HG02759 (cell line): ENCODE data around the gene CPA3.
A peak's percentile ranks its signal among the peaks of the same experiment; 100 is the strongest.

Experiments used
- ATAC-seq: cut with Tn5 transposase; IDR thresholded peaks from one replicate; pipeline ENCODE4 v1.9.1; 2021; ENCODE audit warnings: mild to moderate bottlenecking, moderate library complexity; ENCODE audit not compliant: unreplicated experiment

The CPA3 gene

DNA sequence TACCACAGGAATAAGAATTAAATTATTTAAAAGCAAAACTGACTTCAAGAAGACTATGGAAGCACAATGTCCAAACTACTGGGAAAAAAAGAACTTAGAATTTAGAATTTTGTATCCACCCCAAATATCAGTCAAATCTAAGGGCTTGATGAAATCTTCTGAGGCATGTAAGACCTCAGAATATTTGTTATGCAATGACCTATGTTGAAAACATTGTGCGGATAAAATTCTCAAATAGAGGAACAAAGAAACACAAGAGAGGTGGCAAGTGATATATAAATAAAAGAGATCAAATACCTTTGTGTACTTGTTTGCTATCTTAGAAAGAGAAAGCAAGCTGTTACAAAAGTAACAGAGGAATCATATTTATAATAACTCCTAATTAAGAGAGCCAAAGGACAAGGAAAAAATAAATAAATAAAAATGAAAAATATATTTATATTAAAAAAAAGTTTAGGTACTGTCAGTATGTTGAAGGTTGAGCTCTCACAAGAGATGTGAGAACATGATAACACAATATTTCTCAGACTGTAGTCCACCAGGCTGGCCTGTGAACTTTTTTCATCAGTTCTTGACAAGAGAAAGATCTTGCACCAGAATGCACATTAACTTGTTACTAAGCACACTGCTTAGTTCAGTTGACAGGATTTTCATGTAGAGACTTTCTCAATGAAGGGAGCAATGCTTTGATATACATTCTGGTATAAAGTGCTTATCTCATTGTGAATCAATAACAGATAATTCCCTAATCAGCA, 50.0 kb downstream of the CPA3 start:
- ATAC-seq = no peak

- ATAC-seq = no peak
Observed at GRCh38 chr3:148916132-148916531, 51.0 kb downstream of the CPA3 start.

GRCh38 chr3:148922467-148922866, 57.4 kb downstream of the CPA3 start:
- ATAC-seq = peak; percentile 44

DNA sequence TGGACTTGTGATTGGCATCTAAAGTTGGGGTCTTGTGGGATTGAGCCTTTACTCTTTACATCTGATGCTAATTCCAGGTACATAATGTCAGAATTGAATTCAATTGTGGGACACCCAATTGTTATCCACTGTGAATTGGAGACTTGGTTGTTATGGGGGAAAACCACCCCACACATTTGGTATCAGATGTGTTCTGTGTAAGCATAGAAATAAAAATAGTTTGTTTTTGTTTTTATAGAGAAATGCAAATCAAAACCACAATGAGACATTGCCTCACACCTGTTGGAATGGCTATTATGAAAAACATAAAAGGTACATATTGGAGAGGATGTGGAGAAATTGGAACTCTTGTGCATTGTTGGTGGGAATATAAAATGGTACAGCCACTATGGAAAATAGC, 58.5 kb downstream of the CPA3 start:
- ATAC-seq = no peak

GRCh38 chr3:148924562-148924961, 59.5 kb downstream of the CPA3 start:
- no peak for ATAC-seq

GRCh38 chr3:148925845-148926244, 60.7 kb downstream of the CPA3 start:
- no peak for ATAC-seq

GRCh38 chr3:148930752-148931151, 65.7 kb downstream of the CPA3 start:
- ATAC-seq = no peak

GRCh38 chr3:148931574-148931973, 66.5 kb downstream of the CPA3 start:
- ATAC-seq = no peak

- ATAC-seq = no peak
Observed at GRCh38 chr3:148932972-148933371, 67.9 kb downstream of the CPA3 start.

- no peak for ATAC-seq
Observed at GRCh38 chr3:148937467-148938255, 72.6 kb downstream of the CPA3 start.

- ATAC-seq = no peak
Observed at GRCh38 chr3:148938306-148938705, 73.2 kb downstream of the CPA3 start.

DNA sequence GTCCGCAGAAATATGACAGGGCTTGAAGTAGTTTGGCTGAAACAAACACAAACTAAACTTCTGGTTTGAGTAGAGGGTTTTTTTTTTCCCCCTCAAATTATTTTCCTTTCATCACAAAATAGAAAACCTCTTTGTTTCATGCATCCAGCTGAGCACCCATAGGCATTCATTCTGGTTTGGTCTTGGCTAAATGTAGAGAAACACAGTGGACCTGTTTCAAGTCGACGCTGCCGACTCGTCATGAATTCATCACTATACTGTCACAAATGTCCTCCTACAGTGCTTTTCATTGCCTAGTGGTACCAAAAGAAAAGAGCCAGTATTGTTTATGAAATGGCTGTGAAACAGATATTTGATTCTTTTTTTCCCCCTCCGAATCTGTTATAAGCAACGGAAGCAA, 73.8 kb downstream of the CPA3 start:
- no peak for ATAC-seq

GRCh38 chr3:148940983-148941382, 75.9 kb downstream of the CPA3 start:
- ATAC-seq = no peak

DNA sequence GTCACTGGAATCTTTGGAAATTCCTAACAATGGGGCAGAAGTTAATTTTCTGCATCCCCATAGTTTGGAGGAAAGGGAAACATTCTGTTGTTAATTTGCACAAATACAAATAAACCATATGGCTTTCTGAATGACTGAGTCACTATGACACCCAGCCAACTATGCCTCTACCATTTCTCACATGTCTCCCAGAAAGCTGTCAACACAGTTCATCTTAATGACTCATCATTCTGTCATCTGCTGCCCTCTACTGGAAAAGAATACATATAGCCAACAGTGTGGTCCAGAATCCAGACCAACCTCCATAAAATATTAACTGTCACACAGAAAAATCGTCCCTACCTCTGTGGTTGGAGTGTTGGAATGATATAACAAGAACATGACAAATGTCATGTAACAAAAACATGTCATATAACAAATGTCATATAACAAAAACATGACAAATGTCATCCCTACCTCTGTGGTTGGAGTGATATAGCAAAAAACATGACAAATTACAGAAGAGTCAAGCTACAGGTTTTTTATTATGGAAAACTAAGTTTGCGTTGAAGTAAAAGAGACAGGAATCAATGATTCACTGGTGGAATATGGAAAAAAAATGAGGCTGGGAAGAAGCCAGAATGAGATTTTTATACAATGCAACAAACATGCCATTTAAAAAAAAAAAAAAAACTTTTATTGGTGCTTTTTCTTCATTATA, 78.6 kb downstream of the CPA3 start:
- ATAC-seq = peak; percentile 96

GRCh38 chr3:148945116-148945515, 80.0 kb downstream of the CPA3 start:
- ATAC-seq = no peak
